K562 (cell line): Measurements from ENCODE around the gene SDCCAG8. TPM values are rescaled to one million over a fixed set of nuclear protein-coding genes. Genes with fewer than 3 reads are reported as not detected.

Experiments used
- ATAC-seq: fragments of 200-7000 bp; cut with Tn5 transposase; 3 replicates; pipeline ENCODE4 v1.9.1; 2020; ENCODE audit warnings: moderate library complexity
- BruUV-seq: library from RNA; stranded (reverse); fragments of 400-500 nt; replicated peaks from 2 replicates; lab custom pipeline; 2021; lab: Mats Ljungman, UMichigan
- CTCF ChIA-PET: fragments of 300-600 bp; formaldehyde crosslinking; extraction: SDS; loops from one replicate; lab custom pipeline; 2021; ENCODE audit warnings: low intra/inter-chr PET ratio; lab: Yijun Ruan, JAX
- POLR2A ChIA-PET: fragments of 300-600, 350-650 bp; sonication (Branson Sonifier 250); formaldehyde crosslinking; extraction: SDS; loops from one replicate; lab custom pipeline; 2021; ENCODE audit warnings: antibody characterized with exemption, inconsistent platforms; lab: Yijun Ruan, JAX
- DNase-seq, 4 experiments: peaks; one replicate each; pipeline versions ENCODE4 v3.0.0 to v3.0.0-alpha.2; 2011 to 2018; ENCODE audit warnings: low spot score in 3 of 4, mixed read lengths in 3 of 4; ENCODE audit errors: extremely low read depth in 1 of 4
- FAIRE-seq: peaks from 2 replicates; lab custom pipeline; 2011; peaks lifted over from hg19 to GRCh38; lab: Jason Lieb, UNC
- H2AFZ ChIP-seq: 2 replicates; pipeline ENCODE4 v1.6.0; 2011; ENCODE audit warnings: low read depth, low read length, control low read depth, inconsistent platforms
- H3K27ac ChIP-seq: fragments of 200-600 bp; 3 replicates; pipeline ENCODE4 v1.8.0; 2011; ENCODE audit warnings: low read depth, mild to moderate bottlenecking, control low read depth, inconsistent platforms, low read length, moderate library complexity, mixed read lengths; ENCODE audit errors: extremely low read depth
- H3K27me3 ChIP-seq, 2 experiments: fragments of 300-600 bp in 1 of 2; 2 replicates in 1 of 2; 3 replicates in 1 of 2; pipeline versions ENCODE4 v1.6.0 to v1.8.0; 2011; ENCODE audit warnings: inconsistent platforms in 2 of 2, low read length in 2 of 2, mild to moderate bottlenecking in 1 of 2, mixed read lengths in 1 of 2, moderate library complexity in 1 of 2; ENCODE audit not compliant: control insufficient read depth in 2 of 2, insufficient read depth in 2 of 2
- H3K36me3 ChIP-seq: fragments of 300-600 bp; 3 replicates; pipeline ENCODE4 v1.8.0; 2011; ENCODE audit warnings: mild to moderate bottlenecking, low read length, inconsistent platforms; ENCODE audit not compliant: control insufficient read depth, insufficient read depth
- H3K4me1 ChIP-seq, 2 experiments: fragments of 200-600 bp in 1 of 2; replicated peaks in 1 of 2; 2 replicates in 1 of 2; 3 replicates in 1 of 2; pipeline versions ENCODE4 v1.5.1 to v1.8.0; 2011; ENCODE audit warnings: inconsistent platforms in 2 of 2, low read length in 2 of 2, mild to moderate bottlenecking in 1 of 2, mixed read lengths in 1 of 2, moderate library complexity in 1 of 2; ENCODE audit not compliant: control insufficient read depth in 2 of 2, insufficient read depth in 2 of 2
- H3K4me2 ChIP-seq: 2 replicates; pipeline ENCODE4 v1.6.1; 2011; ENCODE audit warnings: low read length, control low read depth, inconsistent platforms, mixed read lengths; ENCODE audit not compliant: insufficient read depth
- H3K4me3 ChIP-seq: fragments of 200-600 bp; sonication (generic), shearing (Covaris generic); 2 replicates; pipeline ENCODE4 v1.5.1; 2016; ENCODE audit warnings: control low read depth, inconsistent platforms
- H3K79me2 ChIP-seq: fragments of 200-600 bp; 3 replicates; pipeline ENCODE4 v1.8.0; 2011; ENCODE audit warnings: low read length, inconsistent platforms; ENCODE audit not compliant: control insufficient read depth, insufficient read depth
- H3K9ac ChIP-seq, 2 experiments: 2 replicates each; pipeline versions ENCODE4 v1.6.0 to v1.6.1; 2011; ENCODE audit warnings: low read depth in 2 of 2, low read length in 2 of 2, control low read depth in 1 of 2, inconsistent platforms in 1 of 2, mild to moderate bottlenecking in 1 of 2, mixed read lengths in 1 of 2; ENCODE audit not compliant: insufficient read depth in 1 of 2
- H3K9me1 ChIP-seq: one replicate; pipeline ENCODE4 v1.6.0; 2011; ENCODE audit warnings: inconsistent platforms, mild to moderate bottlenecking, low read length, moderate library complexity; ENCODE audit not compliant: control insufficient read depth, insufficient read depth
- H3K9me3 ChIP-seq: replicated peaks from 2 replicates; pipeline ENCODE4 v1.5.1; 2011; ENCODE audit warnings: low read depth, low read length, inconsistent platforms; ENCODE audit not compliant: control insufficient read depth, insufficient read depth
- H4K20me1 ChIP-seq: replicated peaks from 2 replicates; pipeline ENCODE4 v1.6.1; 2011; ENCODE audit warnings: low read length, inconsistent platforms, mixed read lengths; ENCODE audit not compliant: control insufficient read depth, insufficient read depth
- CBX5 ChIP-seq: IDR thresholded peaks from 2 replicates; pipeline ENCODE4 v1.6.1; 2014; ENCODE audit warnings: low read depth, borderline replicate concordance
- CTCF ChIP-seq, 3 experiments: IDR thresholded peaks in 2 of 3; conservative IDR thresholded peaks in 1 of 3; 2 replicates each; pipeline ENCODE4 v1.5.1; 2011 to 2012; ENCODE audit warnings: low read length in 3 of 3, mild to moderate bottlenecking in 3 of 3, control low read depth in 2 of 3, improper control_type of control experiment in 1 of 3, inconsistent platforms in 1 of 3, low read depth in 1 of 3, mixed read lengths in 1 of 3, moderate library complexity in 1 of 3; ENCODE audit not compliant: insufficient read depth in 2 of 3
- FUS ChIP-seq: fragments of 200-400 bp; formaldehyde crosslinking; optimal IDR thresholded peaks from 2 replicates; pipeline ENCODE3; 2017; ENCODE audit warnings: low read depth, low read length
- HDAC1 ChIP-seq, 2 experiments: fragments of 450-650 bp; IDR thresholded peaks; 2 replicates each; pipeline ENCODE4 v1.6.1; 2016 to 2017; ENCODE audit warnings: inconsistent platforms in 1 of 2, mild to moderate bottlenecking in 1 of 2, moderate library complexity in 1 of 2
- HDAC2 ChIP-seq: fragments of 450-650 bp; IDR thresholded peaks from 2 replicates; pipeline ENCODE4 v1.6.1; 2016; ENCODE audit warnings: mild to moderate bottlenecking
- HLTF ChIP-seq: fragments of 450-650 bp; IDR thresholded peaks from 2 replicates; pipeline ENCODE4 v1.6.1; 2016
- MLLT1 ChIP-seq, 2 experiments: fragments of 450-650 bp; IDR thresholded peaks; 2 replicates each; pipeline ENCODE4 v1.6.1; 2016
- PKNOX1 ChIP-seq: fragments of 450-650 bp; IDR thresholded peaks from 2 replicates; pipeline ENCODE4 v1.6.1; 2016
- RNF219 ChIP-seq: fragments of 250-450 bp; sonication (Bioruptor Pico); IDR thresholded peaks from 2 replicates; pipeline ENCODE4 v1.5.0; 2022; ENCODE audit warnings: mild to moderate bottlenecking
- SNIP1 ChIP-seq: fragments of 450-650 bp; IDR thresholded peaks from 2 replicates; pipeline ENCODE4 v1.7.1; 2017; ENCODE audit warnings: low read depth, mild to moderate bottlenecking
- ZC3H4 ChIP-seq: sonication (generic); formaldehyde crosslinking; IDR thresholded peaks from 2 replicates; pipeline ENCODE4 v1.9.0; 2021; ENCODE audit warnings: missing genetic modification reagents, borderline replicate concordance
- ZFP1 ChIP-seq: fragments of 450-650 bp; formaldehyde crosslinking; IDR thresholded peaks from 2 replicates; pipeline ENCODE4 v1.4.0; 2020; ENCODE audit warnings: mild to moderate bottlenecking, mixed read lengths
- ZNF140 ChIP-seq: fragments of 250-450 bp; sonication (Bioruptor Pico); IDR thresholded peaks from 2 replicates; pipeline ENCODE4 v1.8.0; 2021; ENCODE audit warnings: moderate library complexity, mild to moderate bottlenecking, inconsistent platforms
- ZNF384 ChIP-seq: IDR thresholded peaks from 2 replicates; pipeline ENCODE4 v1.6.1; 2012; ENCODE audit warnings: low read depth, low read length, improper control_type of control experiment
- ZNF586 ChIP-seq: fragments of 450-650 bp; formaldehyde crosslinking; conservative IDR thresholded peaks from 2 replicates; pipeline ENCODE4 v1.4.0; 2020; ENCODE audit warnings: mild to moderate bottlenecking, moderate library complexity
- ZNF644 ChIP-seq: fragments of 200-800 bp; sonication (Bioruptor generic); IDR thresholded peaks from 2 replicates; pipeline ENCODE4 v1.6.1; 2016; ENCODE audit warnings: low read depth, missing genetic modification characterization, missing compliant biosample characterization
- ZNF75A ChIP-seq: fragments of 450-650 bp; formaldehyde crosslinking; IDR thresholded peaks from 2 replicates; pipeline ENCODE4 v1.4.0; 2020; ENCODE audit warnings: mild to moderate bottlenecking
- in situ Hi-C: fragments of 300-500 bp; cut with MboI; formaldehyde crosslinking; loops from 4 replicates; pipeline ENCODE4 v1.15.0; 2018; ENCODE audit warnings: inconsistent platforms, mixed read lengths
- intact Hi-C: fragments of 100-400 bp; cut with micrococcal nuclease; formaldehyde crosslinking; loops from 2 replicates; pipeline ENCODE4 v1.14.2; 2022
- polyA plus RNA-seq, 8 experiments: library from polyadenylated mRNA; depleted of rRNA in 4 of 8; stranded (reverse) in 5 of 8; unstranded in 3 of 8; fragments of >200 nt; fragmentation: Nextera tagmentation in 2 of 8; fragmentation: Illumina TruSeq in 1 of 8; extraction: Ambion mirVana in 2 of 8; extraction: Trizol in 1 of 8; gene quantifications; 2 replicates each; pipeline versions ENCODE4 v1.2.1 to v1.2.3, GENCODE V29; 2011 to 2014; ENCODE audit warnings: inconsistent platforms in 1 of 8, missing spikeins in 1 of 8
- total RNA-seq, 7 experiments: library from RNA; depleted of rRNA in 6 of 7; stranded (reverse); fragments of >200 nt in 6 of 7; fragmentation: Illumina TruSeq in 2 of 7; extraction: Trizol in 2 of 7; gene quantifications; 2 replicates each; pipeline versions ENCODE4 v1.2.1 to v1.2.3, GENCODE V29; 2011 to 2021; ENCODE audit warnings: low replicate concordance in 1 of 7

SDCCAG8 gene
- total and polyA plus RNA-seq, 9 of the 15 experiments (the other 6 are each of a cell fraction or from before 2014, with no cell fraction given): 17.9 to 36.7 (median 25.4) TPM

GRCh38 chr1:243229526-243229925 is 26.3 kb upstream of the SDCCAG8 start (continued):
- TF ChIP-seq CTCF (IDR thresholded peaks at IDR 0.05 in 2 of 3, conservative IDR thresholded peaks at IDR 0.05 in 1 of 3; ENCODE audit: insufficient read depth in 2 of 3, low read depth in 1 of 3, low read length in 3 of 3): no peak

- H3K4me1 ChIP-seq: no peaks in the 10 kb centered on the region
- H2AFZ ChIP-seq: no peak overlapping the region
- H3K36me3 ChIP-seq: peaks cover 20% of the 10 kb centered on the region; the same call in 2 of the 3 replicates
- no peaks in the 10 kb centered on the region for H3K27me3 ChIP-seq
- CTCF ChIA-PET: no interaction called here
- peak; percentile 24 to 45 (median 44) for DNase-seq
- H3K9ac ChIP-seq: no peak overlapping the region
- no peak overlapping the region for H3K4me3 ChIP-seq
- peaks cover 13% of the 10 kb centered on the region for H3K9me3 ChIP-seq
- in situ Hi-C loops (no loop called here), intact Hi-C loops (no loop called here)
- no peak overlapping the region for H3K4me2 ChIP-seq
- no TSS peak for BruUV-seq
- no peak for ATAC-seq
- POLR2A ChIA-PET: no interaction called here
- H4K20me1 ChIP-seq: no peaks in the 10 kb centered on the region
- no peaks in the 10 kb centered on the region for H3K9me1 ChIP-seq
- no peak for FAIRE-seq
- H3K79me2 ChIP-seq: peaks cover 91% of the 10 kb centered on the region
- H3K27ac ChIP-seq: no peak overlapping the region
- TF ChIP-seq HDAC1 (IDR thresholded peaks at IDR 0.05): peak in 1 of 2 experiments; percentile 86; a peak in 2 of 4 replicates
- TF ChIP-seq RNF219 (CRISPR knock-in tag): no peak
- peak; percentile 51; the same call in 1 of the 2 replicates for TF ChIP-seq SNIP1
- TF ChIP-seq ZNF140 (CRISPR knock-in tag): no peak
- TF ChIP-seq ZNF586 (CRISPR knock-in tag): no peak
- TF ChIP-seq CBX5: peak; percentile 98
- TF ChIP-seq ZC3H4 (CRISPR knock-in tag): no peak
- TF ChIP-seq FUS: no peak
- TF ChIP-seq ZFP1: peak; percentile 100
- TF ChIP-seq PKNOX1: peak; percentile 97
- 0 out of 2 replicates have a peak, but pooled peaks have one; percentile 16 for TF ChIP-seq HDAC2
- TF ChIP-seq ZNF384: peak; percentile 95
- TF ChIP-seq MLLT1 (IDR thresholded peaks at IDR 0.05): peak; percentile 39 to 72; a peak in 3 of 4 replicates
- TF ChIP-seq ZNF75A: peak; percentile 88
- 0 out of 2 replicates have a peak, but pooled peaks have one; percentile 57 for TF ChIP-seq HLTF
- TF ChIP-seq ZNF644: 0 out of 2 replicates have a peak, but pooled peaks have one; percentile 41
Measured at GRCh38 chr1:243230914-243231313, 24.9 kb upstream of the SDCCAG8 start.
